ENCODE data around the gene SSNA1.

Gene SSNA1

GRCh38 chr9:137204731-137205125 lies 16.3 kb downstream of the SSNA1 start:
- DNase-seq, result no peak

- peak; percentile 98 for DNase-seq
Measured at GRCh38 chr9:137205126-137206069, 16.9 kb downstream of the SSNA1 start, which contains the start of the genes NDOR1 and TMEM203. TSS of gene NDOR1 (plus strand) at chr9:137205700. CDS start at chr9:137205778, 78 bp downstream. TSS of gene TMEM203 (minus strand) at chr9:137205648. CDS start at chr9:137205414, 234 bp downstream.

- no peak for DNase-seq
Measured at GRCh38 chr9:137206602-137207001, 18.1 kb downstream of the SSNA1 start.

- DNase-seq, result no peak
Measured at GRCh38 chr9:137211532-137211931, 23.1 kb downstream of the SSNA1 start.

- no peak for DNase-seq
Measured at GRCh38 chr9:137212520-137212919, 24.0 kb downstream of the SSNA1 start.

GRCh38 chr9:137213160-137214060 lies 24.9 kb downstream of the SSNA1 start:
- no peak for DNase-seq

GRCh38 chr9:137214620-137215019 lies 26.1 kb downstream of the SSNA1 start:
- DNase-seq, result no peak

- DNase-seq, result no peak
Measured at GRCh38 chr9:137215196-137215986, 26.9 kb downstream of the SSNA1 start.

- DNase-seq, result no peak
Measured at GRCh38 chr9:137216188-137216965, 27.9 kb downstream of the SSNA1 start.

GRCh38 chr9:137217276-137218211 lies 29.1 kb downstream of the SSNA1 start:
- DNase-seq, result no peak

- DNase-seq, result no peak
Measured at GRCh38 chr9:137218212-137218753, 29.8 kb downstream of the SSNA1 start.

GRCh38 chr9:137218754-137219271 lies 30.3 kb downstream of the SSNA1 start:
- DNase-seq, result no peak

- no peak for DNase-seq
Measured at GRCh38 chr9:137219757-137220316, 31.4 kb downstream of the SSNA1 start.

- no peak for DNase-seq
Measured at GRCh38 chr9:137220317-137221094, 32.0 kb downstream of the SSNA1 start.

GRCh38 chr9:137221095-137221505 lies 32.6 kb downstream of the SSNA1 start:
- no peak for DNase-seq

- DNase-seq, result no peak
Measured at GRCh38 chr9:137221506-137222111, 33.1 kb downstream of the SSNA1 start.

- no peak for DNase-seq
Measured at GRCh38 chr9:137222190-137223077, 34.0 kb downstream of the SSNA1 start, which contains the start of gene RNF208. TSS of gene RNF208 (minus strand) at chr9:137222240. CDS start at chr9:137221212, 1,028 bp downstream.
